Stimulated activated CD4-positive, alpha-beta T cell treated with anti-CD3 and anti-CD28 coated beads, Interleukin-4, amount 100 ng/mL, for 1 hour (primary cell): ENCODE measurements around the gene GPR39.

Experiments
- DNase-seq: peaks from one replicate; pipeline ENCODE4 v3.0.0-alpha.2; 2020

Gene GPR39

GRCh38 chr2:132415256-132415914 lies 1.2 kb upstream of the GPR39 start:
- no peak for DNase-seq

- no peak for DNase-seq
Measured at GRCh38 chr2:132415915-132416722, 486 bp upstream of the GPR39 start.

- no peak for DNase-seq
Measured at GRCh38 chr2:132417430-132418035, 928 bp downstream of the GPR39 start.

- no peak for DNase-seq
Measured at GRCh38 chr2:132419235-132419634, 2.6 kb downstream of the GPR39 start.

DNA sequence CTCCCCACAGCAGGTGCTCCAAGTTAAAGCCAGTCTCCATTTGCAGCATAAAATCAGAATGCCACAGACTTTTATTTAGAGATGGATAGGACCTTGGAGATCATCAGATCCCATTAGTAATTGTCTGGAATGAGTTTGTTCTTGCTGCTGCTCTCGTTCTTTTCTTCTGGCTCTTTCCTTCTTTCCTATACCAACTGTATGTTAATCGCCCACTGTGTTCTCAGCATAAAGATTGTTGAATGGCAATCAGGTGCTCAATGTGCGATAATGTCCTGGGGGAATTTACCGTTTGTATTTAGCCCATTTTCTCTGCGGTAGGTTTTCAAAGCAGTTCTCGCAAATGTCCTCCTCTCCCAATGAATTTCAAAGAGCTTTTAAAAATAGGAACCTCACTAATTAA lies 3.3 kb downstream of the GPR39 start:
- no peak for DNase-seq

- no peak for DNase-seq
Measured at GRCh38 chr2:132420816-132421805, 4.5 kb downstream of the GPR39 start.

GRCh38 chr2:132422736-132423135 lies 6.1 kb downstream of the GPR39 start:
- no peak for DNase-seq

DNA sequence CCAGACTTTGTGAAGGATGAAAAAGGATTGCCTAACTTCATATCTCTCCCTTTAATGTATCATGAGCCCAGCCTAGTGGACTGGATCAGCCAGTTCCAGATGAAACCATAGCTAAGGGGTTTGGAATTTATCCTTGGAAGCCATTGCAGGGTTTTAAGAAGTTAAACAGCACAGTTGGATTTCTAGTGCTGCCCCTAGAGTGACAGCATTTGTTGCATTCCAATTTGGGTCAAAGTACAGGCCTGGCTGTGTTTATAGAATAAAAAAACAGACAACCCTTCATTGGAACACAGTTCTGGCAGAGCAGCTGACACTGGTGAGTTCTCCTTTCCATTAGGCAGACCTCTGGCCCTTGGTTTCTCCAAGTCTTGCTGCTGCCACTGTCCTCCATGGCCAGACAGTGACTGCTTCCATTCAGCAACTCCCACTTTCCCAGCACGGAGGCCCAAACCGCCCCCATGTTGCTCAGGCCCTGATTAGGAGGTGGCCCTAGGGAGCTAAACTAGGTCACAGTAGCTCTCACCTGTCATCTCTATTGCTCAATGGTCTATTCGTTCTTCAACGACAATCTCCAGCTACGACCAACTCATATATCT lies 8.0 kb downstream of the GPR39 start:
- no peak for DNase-seq

- no peak for DNase-seq
Measured at GRCh38 chr2:132426033-132426432, 9.4 kb downstream of the GPR39 start.

DNA sequence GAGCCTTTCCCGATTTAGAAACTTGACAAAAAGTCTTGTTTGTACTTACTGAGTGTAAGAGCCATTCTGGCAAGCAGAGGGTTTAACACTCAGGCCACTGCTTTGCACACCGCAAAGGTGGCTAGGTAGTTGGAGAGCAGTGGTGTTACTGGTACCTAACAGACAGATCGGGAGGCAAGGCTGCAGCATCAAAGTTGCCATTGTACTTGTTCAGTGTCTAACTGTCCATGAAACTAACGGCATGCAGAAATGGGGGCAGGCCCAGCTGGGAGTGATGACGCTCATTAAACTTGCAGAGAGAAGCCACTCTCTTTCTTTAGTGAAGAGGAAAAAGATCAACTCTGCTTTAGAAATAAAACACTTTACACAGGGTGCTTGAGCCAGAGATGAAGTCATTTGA lies 10.1 kb downstream of the GPR39 start:
- no peak for DNase-seq

DNA sequence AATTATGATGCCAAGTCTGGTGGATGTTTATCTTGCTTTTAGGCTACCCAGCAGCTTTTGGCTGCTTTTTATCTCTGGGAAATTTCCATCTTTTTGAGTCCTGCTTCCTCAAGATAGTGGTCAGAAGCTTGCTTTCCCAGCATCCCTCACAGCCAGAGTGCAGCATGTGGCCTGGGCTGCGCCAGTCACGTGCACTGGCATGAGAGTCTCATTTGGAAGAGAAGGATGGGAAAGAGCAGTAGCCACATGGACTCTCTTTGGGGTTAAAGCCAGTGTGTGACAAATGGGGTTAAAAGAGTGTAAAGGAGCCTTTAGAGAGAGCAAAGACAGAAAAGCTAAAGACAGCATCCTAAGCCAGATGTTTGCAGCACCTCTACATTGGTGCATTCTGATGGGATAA lies 12.7 kb downstream of the GPR39 start:
- no peak for DNase-seq

DNA sequence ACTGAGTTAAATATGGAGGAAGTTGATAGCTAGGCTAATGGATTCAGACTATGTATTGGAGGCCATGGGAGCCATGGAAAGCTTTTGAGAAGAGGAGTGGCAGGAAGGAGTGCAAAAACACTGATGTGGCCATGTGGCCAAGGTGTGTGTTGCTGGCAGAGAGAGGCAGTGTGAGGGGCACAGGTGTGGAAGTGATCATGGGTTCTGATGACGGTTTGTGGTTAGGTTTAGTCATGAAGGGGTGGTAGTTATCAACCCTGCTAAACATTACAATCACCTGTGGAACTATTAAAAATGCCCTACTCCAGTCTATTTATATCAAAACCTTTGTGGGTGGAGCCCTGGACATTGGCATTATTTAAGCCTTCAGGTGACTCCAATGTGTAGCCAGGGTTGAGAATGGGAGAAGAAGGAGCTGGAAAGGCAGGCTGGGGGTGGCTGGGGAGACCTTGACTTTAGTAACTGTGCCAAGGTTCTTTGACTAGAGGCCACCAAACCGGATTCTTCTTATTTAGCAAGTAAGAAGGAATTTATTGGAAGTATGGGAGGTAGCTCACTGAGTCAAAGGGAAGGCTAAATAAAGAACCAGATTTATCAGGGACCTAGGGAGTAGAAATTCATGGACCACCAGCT lies 13.5 kb downstream of the GPR39 start:
- DNase-seq = no peak

- no peak for DNase-seq
Measured at GRCh38 chr2:132430895-132431294, 14.3 kb downstream of the GPR39 start.

- no peak for DNase-seq
Measured at GRCh38 chr2:132437852-132438669, 21.5 kb downstream of the GPR39 start.

- DNase-seq = no peak
Measured at GRCh38 chr2:132438691-132439090, 22.1 kb downstream of the GPR39 start.

- no peak for DNase-seq
Measured at GRCh38 chr2:132439703-132440398, 23.2 kb downstream of the GPR39 start.

GRCh38 chr2:132441051-132441450 lies 24.4 kb downstream of the GPR39 start:
- no peak for DNase-seq

DNA sequence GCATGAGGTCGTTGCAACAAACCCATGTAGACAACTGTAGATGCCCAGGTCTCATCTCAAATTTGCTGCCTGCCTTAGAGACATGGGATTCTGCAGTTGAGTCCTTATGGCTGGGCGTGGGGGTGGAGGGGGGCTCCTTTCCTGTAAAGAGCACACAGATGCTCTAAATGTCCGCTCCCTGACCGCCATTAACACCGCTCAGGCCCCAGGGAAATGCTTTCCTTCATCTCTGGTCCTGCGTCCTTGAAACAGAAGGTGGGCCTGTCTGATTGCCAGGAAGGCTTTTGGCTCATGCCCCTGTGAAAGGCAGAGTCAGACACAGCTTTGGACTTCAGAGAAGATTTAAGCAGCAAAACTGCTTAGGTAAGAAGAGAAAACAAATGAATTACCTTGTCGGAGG lies 25.7 kb downstream of the GPR39 start:
- no peak for DNase-seq

DNA sequence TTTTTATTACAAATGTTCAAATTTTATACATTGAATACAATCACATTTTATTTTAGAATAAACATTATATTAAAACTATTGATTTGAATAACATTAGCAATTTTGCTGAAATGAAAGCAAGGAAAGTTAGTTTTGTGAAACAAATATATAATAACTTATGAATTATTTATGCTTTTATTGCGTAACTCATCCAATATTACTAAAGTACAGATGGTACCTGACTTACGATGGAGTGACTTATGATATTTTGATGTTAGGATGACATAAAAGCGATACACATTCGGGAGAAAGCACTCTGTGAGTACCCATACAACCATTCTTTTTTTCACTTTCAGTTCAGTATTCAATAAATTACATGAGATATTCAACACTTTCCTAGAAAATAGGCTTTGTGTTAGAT lies 26.5 kb downstream of the GPR39 start:
- DNase-seq = no peak

DNA sequence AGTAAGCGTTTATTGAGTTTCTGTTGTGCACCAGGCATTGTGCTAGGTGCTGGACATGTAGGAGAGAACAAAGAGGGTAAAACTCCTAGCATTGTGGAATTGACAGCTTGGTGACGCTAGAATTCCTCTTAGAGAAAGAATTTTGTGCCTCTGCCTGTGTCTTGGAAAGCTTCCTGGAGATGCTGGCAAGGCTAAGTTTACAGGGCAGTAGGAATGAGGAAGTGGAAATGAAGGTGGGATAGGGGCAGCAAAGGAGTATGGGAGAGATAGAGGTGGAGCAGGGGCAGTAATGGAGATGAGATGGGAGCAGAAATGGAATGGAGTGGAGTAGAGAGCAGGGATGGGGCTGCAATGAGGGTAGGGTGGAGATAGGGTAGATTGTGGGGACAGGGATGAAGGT lies 29.8 kb downstream of the GPR39 start:
- DNase-seq = no peak
